Measurements from ENCODE around the gene OR2T5.
"Not testable (repeated sequence)": the region's sequence is repeated elsewhere in the genome, so short reads cannot be mapped to it uniquely, and the experiment has no call there.

- TF ChIP-seq CTCF (IDR thresholded peaks at IDR 0.05); ZFX (IDR thresholded peaks at IDR 0.05; ENCODE audit: borderline replicate concordance): not testable (repeated sequence)
Observed at GRCh38 chr1:248448409-248449074, 39.8 kb upstream of the OR2T5 start.
